Ramos (cell line): ENCODE measurements around the gene BIN2.

ENCODE experiments used
- in situ Hi-C: fragments of 300-500 bp; cut with MboI; formaldehyde crosslinking; loops from one replicate; pipeline ENCODE4 v1.14.3; 2022; ENCODE audit warnings: low sequenced_read_pairs; ENCODE audit not compliant: unreplicated experiment

Gene BIN2

DNA sequence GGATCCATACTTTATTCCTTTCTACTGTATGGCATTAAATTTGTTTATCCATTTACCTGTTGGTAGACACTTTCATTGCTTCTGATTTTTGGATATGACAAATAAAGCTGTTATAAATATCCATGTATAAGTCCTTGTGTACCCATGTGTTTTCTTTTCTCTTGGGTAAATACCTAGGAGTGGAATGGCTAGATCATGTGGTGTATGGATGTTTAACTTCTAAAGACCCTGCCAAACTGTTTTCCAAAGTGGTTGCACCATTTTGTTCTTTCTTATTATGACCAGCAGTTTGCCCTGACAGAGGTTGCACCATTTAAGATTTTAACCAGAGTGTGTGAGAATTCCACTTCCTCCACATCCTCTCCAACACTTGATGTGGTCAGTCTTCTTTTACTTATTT, 91.3 kb downstream of the BIN2 start:
- in situ Hi-C loops, result no loop called here
